CD4-positive, CD25-positive, alpha-beta regulatory T cell (primary cell): ENCODE results near the gene PGBD2. TPM values are rescaled to one million over a fixed set of nuclear protein-coding genes. Genes with fewer than 3 reads are reported as not detected.

Experiments used
- ATAC-seq, 2 donors: fragments of 150-1000 bp; cut with Tn5 transposase; one replicate each; pipeline ENCODE4 v1.10.0; 2021; ENCODE audit warnings: low read depth in 2 of 2, moderate number of reproducible peaks in 2 of 2, moderate library complexity in 1 of 2
- DNase-seq, 3 donors: peaks; one replicate each; pipeline versions ENCODE4 v3.0.0 to v3.0.0-alpha.2; 2012 to 2022; ENCODE audit warnings: mixed read lengths in 1 of 3
- H3K27ac ChIP-seq: one replicate; pipeline ENCODE4 v1.7.0; 2013; ENCODE audit warnings: mild to moderate bottlenecking, low read length; ENCODE audit not compliant: insufficient read depth, poor library complexity, severe bottlenecking
- H3K27me3 ChIP-seq: one replicate; pipeline ENCODE4 v1.7.0; 2013; ENCODE audit warnings: low read length; ENCODE audit not compliant: control insufficient read depth, insufficient read depth
- H3K36me3 ChIP-seq: one replicate; pipeline ENCODE4 v1.7.0; 2013; ENCODE audit warnings: mild to moderate bottlenecking, low read length, moderate library complexity; ENCODE audit not compliant: control insufficient read depth, insufficient read depth
- H3K4me1 ChIP-seq: 2 replicates; pipeline ENCODE4 v1.7.0; 2013; ENCODE audit warnings: mild to moderate bottlenecking, low read length; ENCODE audit not compliant: insufficient read depth, control insufficient read depth, poor library complexity, severe bottlenecking
- H3K4me3 ChIP-seq: one replicate; pipeline ENCODE4 v1.7.0; 2013; ENCODE audit warnings: low read depth, mild to moderate bottlenecking, low read length, moderate library complexity
- H3K9me3 ChIP-seq, 2 experiments: 1 replicate in 1 of 2; 2 replicates in 1 of 2; pipeline ENCODE4 v1.7.0; 2013; ENCODE audit warnings: low read length in 2 of 2, mild to moderate bottlenecking in 1 of 2, moderate library complexity in 1 of 2; ENCODE audit not compliant: control insufficient read depth in 2 of 2
- H3K27ac Mint-ChIP-seq, 3 donors: one replicate each; pipeline ENCODE4 v1.8.0; 2020 to 2022; ENCODE audit warnings: mild to moderate bottlenecking in 3 of 3, mixed read lengths in 3 of 3, moderate library complexity in 2 of 3
- H3K27me3 Mint-ChIP-seq: one replicate; pipeline ENCODE4 v1.8.0; 2022; ENCODE audit warnings: mild to moderate bottlenecking, mixed read lengths
- H3K36me3 Mint-ChIP-seq: one replicate; pipeline ENCODE4 v1.8.0; 2020; ENCODE audit warnings: mixed read lengths
- H3K4me1 Mint-ChIP-seq, 4 donors: one replicate each; pipeline ENCODE4 v1.8.0; 2020 to 2022; ENCODE audit warnings: mixed read lengths in 4 of 4, mild to moderate bottlenecking in 1 of 4
- H3K4me3 Mint-ChIP-seq, 4 donors: one replicate each; pipeline ENCODE4 v1.8.0; 2020 to 2022; ENCODE audit warnings: mild to moderate bottlenecking in 4 of 4, mixed read lengths in 4 of 4, moderate library complexity in 3 of 4
- H3K9me3 Mint-ChIP-seq, 7 donors: one replicate each; pipeline ENCODE4 v1.8.0; 2020 to 2022; ENCODE audit warnings: mixed read lengths in 7 of 7, mild to moderate bottlenecking in 3 of 7, moderate library complexity in 2 of 7
- polyA plus RNA-seq, 4 donors: library from polyadenylated mRNA; unstranded; fragments of 300-500 nt; fragmentation: Illumina TruSeq; gene quantifications; one replicate each; pipeline ENCODE4 v1.2.3, GENCODE V29; 2021
- total RNA-seq: library from RNA; stranded (reverse); gene quantifications from one replicate; pipeline ENCODE4 v1.2.3, GENCODE V29; 2022

Gene PGBD2
- total and polyA plus RNA-seq, 5 donors from 2014 or later, result 3.2 to 10.8 (median 8.0) TPM

- Mint-ChIP-seq H3K4me3 (no peak overlapping the region), H3K4me1 (peaks cover 0 to 2% (median 0%) of the 10 kb centered on the region in 4 donors), H3K27me3 (peaks cover 34% of the 10 kb centered on the region), H3K36me3 (no peaks in the 10 kb centered on the region), H3K9me3 (peaks cover 0 to 3% (median 0%) of the 10 kb centered on the region in 7 donors), H3K27ac (no peak overlapping the region)
- no peaks in the 10 kb centered on the region for H3K4me1 ChIP-seq
- DNase-seq (no peak), ATAC-seq (no peak)
- no peak overlapping the region for H3K27ac ChIP-seq
- no peaks in the 10 kb centered on the region for H3K36me3 ChIP-seq
- no peak overlapping the region for H3K4me3 ChIP-seq
- H3K27me3 ChIP-seq, result peaks cover 26% of the 10 kb centered on the region
- no peaks in the 10 kb centered on the region for H3K9me3 ChIP-seq
Measured at GRCh38 chr1:248891758-248892157, 14.3 kb upstream of the PGBD2 start.

GRCh38 chr1:248892590-248892989 is 13.4 kb upstream of the PGBD2 start:
- Mint-ChIP-seq H3K36me3 (no peaks in the 10 kb centered on the region), H3K4me1 (peaks cover 0 to 2% (median 0%) of the 10 kb centered on the region in 4 donors), H3K4me3 (no peak overlapping the region), H3K27ac (no peak overlapping the region), H3K27me3 (peaks cover 35% of the 10 kb centered on the region), H3K9me3 (peaks cover 0 to 3% (median 0%) of the 10 kb centered on the region in 7 donors)
- no peak overlapping the region for H3K27ac ChIP-seq
- no peaks in the 10 kb centered on the region for H3K36me3 ChIP-seq
- ATAC-seq (no peak), DNase-seq (no peak)
- peaks cover 24% of the 10 kb centered on the region for H3K27me3 ChIP-seq
- no peaks in the 10 kb centered on the region for H3K9me3 ChIP-seq
- no peak overlapping the region for H3K4me3 ChIP-seq
- no peaks in the 10 kb centered on the region for H3K4me1 ChIP-seq

- H3K4me3 ChIP-seq, result no peak overlapping the region
- H3K27ac ChIP-seq, result no peak overlapping the region
- no peaks in the 10 kb centered on the region for H3K4me1 ChIP-seq
- no peak for ATAC-seq
- H3K27me3 ChIP-seq, result peaks cover 28% of the 10 kb centered on the region
- Mint-ChIP-seq H3K27ac (peak overlapping the region in 1 of 3 donors; percentile 79), H3K4me3 (no peak overlapping the region), H3K9me3 (peaks cover 0 to 4% (median 0%) of the 10 kb centered on the region in 7 donors), H3K27me3 (peaks cover 40% of the 10 kb centered on the region), H3K36me3 (no peaks in the 10 kb centered on the region), H3K4me1 (no peaks in the 10 kb centered on the region)
- H3K36me3 ChIP-seq, result no peaks in the 10 kb centered on the region
- H3K9me3 ChIP-seq, result no peaks in the 10 kb centered on the region
- DNase-seq, result no peak
Measured at GRCh38 chr1:248894837-248895236, 11.2 kb upstream of the PGBD2 start.

- Mint-ChIP-seq H3K9me3 (peaks cover 0 to 4% (median 0%) of the 10 kb centered on the region in 7 donors), H3K27me3 (peaks cover 59% of the 10 kb centered on the region), H3K4me3 (no peak overlapping the region), H3K27ac (no peak overlapping the region), H3K4me1 (no peaks in the 10 kb centered on the region), H3K36me3 (no peaks in the 10 kb centered on the region)
- ATAC-seq (no peak), DNase-seq (no peak)
- H3K9me3 ChIP-seq, result no peaks in the 10 kb centered on the region
- H3K36me3 ChIP-seq, result no peaks in the 10 kb centered on the region
- peaks cover 34% of the 10 kb centered on the region for H3K27me3 ChIP-seq
- H3K4me1 ChIP-seq, result no peaks in the 10 kb centered on the region
- H3K4me3 ChIP-seq, result no peak overlapping the region
- H3K27ac ChIP-seq, result no peak overlapping the region
Measured at GRCh38 chr1:248897412-248898337, 8.4 kb upstream of the PGBD2 start.

- peaks cover 0 to 5% (median 2%) of the 10 kb centered on the region in 4 donors for H3K4me1 Mint-ChIP-seq
- Histone ChIP-seq H3K4me1 (peaks cover 2% of the 10 kb centered on the region), H3K36me3 (no peaks in the 10 kb centered on the region), H3K9me3 (no peaks in the 10 kb centered on the region), H3K27me3 (peaks cover 20% of the 10 kb centered on the region), H3K4me3 (no peak overlapping the region), H3K27ac (no peak overlapping the region)
- H3K9me3 Mint-ChIP-seq, result peaks cover 0 to 4% (median 0%) of the 10 kb centered on the region in 7 donors
- no peak overlapping the region for H3K27ac Mint-ChIP-seq
- no peak overlapping the region for H3K4me3 Mint-ChIP-seq
- no peak for ATAC-seq
- no peaks in the 10 kb centered on the region for H3K36me3 Mint-ChIP-seq
- peaks cover 48% of the 10 kb centered on the region for H3K27me3 Mint-ChIP-seq
- DNase-seq, result no peak
Measured at GRCh38 chr1:248900637-248901036, 5.4 kb upstream of the PGBD2 start.

DNA sequence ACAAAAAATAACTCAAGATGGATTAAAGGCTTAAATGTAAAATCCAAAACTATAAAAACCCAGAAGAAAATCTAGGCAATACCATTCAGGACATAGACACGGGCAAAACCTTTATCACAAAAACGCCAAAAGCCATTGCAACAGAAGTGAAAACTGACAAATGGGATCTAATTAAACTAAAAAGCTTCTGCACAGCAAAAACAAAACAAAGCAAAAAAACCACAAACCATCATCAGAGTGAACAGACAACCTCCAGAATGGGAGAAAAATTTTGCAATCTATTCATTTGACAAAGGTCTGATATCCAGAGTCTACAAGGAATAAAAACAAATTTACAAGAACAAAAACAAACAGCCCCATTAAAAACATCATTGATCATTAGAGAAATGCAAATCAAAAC is 4.5 kb upstream of the PGBD2 start:
- Mint-ChIP-seq H3K27me3 (peaks cover 39% of the 10 kb centered on the region), H3K4me1 (peaks cover under 1 to 13% (median 6%) of the 10 kb centered on the region in 4 donors), H3K36me3 (no peaks in the 10 kb centered on the region), H3K4me3 (peak overlapping the region in 1 of 4 donors; percentile 17), H3K9me3 (peaks cover 0 to 4% (median 0%) of the 10 kb centered on the region in 7 donors), H3K27ac (no peak overlapping the region)
- Histone ChIP-seq H3K27ac (no peak overlapping the region), H3K4me1 (peaks cover 6% of the 10 kb centered on the region), H3K27me3 (peaks cover 20% of the 10 kb centered on the region), H3K36me3 (no peaks in the 10 kb centered on the region), H3K4me3 (no peak overlapping the region), H3K9me3 (no peaks in the 10 kb centered on the region)
- ATAC-seq, result no peak
- DNase-seq, result no peak

DNA sequence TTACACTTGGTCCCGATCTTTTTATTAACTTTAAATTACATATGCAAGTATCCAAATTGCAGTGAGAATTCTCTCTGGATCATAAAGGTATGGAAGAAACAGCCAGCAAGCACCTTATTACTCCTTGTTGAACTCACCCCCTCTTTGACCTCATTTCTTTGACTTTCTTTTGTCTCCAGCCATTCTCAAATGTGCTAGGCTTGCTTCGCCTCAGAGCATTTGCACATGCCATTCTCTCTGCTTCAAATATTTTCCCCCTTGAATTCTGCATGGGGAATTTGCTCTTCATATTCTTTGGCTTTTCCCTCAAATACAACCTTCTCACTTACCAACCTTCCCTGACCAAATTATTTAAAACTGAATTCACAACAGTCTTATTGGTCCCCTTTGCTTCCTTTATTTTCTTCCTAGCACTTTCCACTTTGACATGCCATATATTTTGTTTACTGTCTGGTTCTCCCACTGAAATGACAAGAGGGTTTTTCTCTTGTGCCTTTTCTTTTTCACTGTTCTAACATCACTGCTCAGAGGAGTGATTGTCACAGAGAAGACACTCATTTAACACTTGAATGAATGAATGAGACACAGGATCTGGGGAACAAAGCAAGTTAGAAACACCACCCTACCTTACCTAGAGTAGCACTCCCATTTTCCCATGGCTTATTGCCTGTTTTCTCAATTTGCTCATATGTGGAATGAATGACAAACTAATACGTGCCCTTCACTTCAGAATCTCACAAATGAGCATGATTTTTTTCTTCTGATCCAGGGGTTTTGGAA is 1.4 kb upstream of the PGBD2 start:
- peaks cover 14% of the 10 kb centered on the region for H3K4me1 ChIP-seq
- peaks cover 8% of the 10 kb centered on the region for H3K36me3 Mint-ChIP-seq
- peak overlapping the region in 3 of 4 donors; percentile 52 to 98 (median 83) for H3K4me3 Mint-ChIP-seq
- DNase-seq (no peak), ATAC-seq (no peak)
- H3K27ac ChIP-seq, result no peak overlapping the region
- H3K27me3 ChIP-seq, result peaks cover 13% of the 10 kb centered on the region
- H3K36me3 ChIP-seq, result no peaks in the 10 kb centered on the region
- H3K4me3 ChIP-seq, result no peak overlapping the region
- H3K27me3 Mint-ChIP-seq, result peaks cover 20% of the 10 kb centered on the region
- peak overlapping the region in 1 of 3 donors; percentile 79 for H3K27ac Mint-ChIP-seq
- H3K9me3 Mint-ChIP-seq, result no peaks in the 10 kb centered on the region
- H3K4me1 Mint-ChIP-seq, result peaks cover 13 to 38% (median 26%) of the 10 kb centered on the region in 4 donors
- H3K9me3 ChIP-seq, result no peaks in the 10 kb centered on the region
